Erythroblast (primary cell): ENCODE data around the gene CCDC73.

Experiments
- GATA1 ChIP-seq: IDR thresholded peaks from 2 replicates; pipeline ENCODE4 v1.6.1; 2011; ENCODE audit warnings: low read depth, mild to moderate bottlenecking, control low read depth, low read length, moderate library complexity
- POLR2A ChIP-seq: IDR thresholded peaks from 2 replicates; pipeline ENCODE4 v1.6.1; 2011; ENCODE audit warnings: mild to moderate bottlenecking, low read length

DNA sequence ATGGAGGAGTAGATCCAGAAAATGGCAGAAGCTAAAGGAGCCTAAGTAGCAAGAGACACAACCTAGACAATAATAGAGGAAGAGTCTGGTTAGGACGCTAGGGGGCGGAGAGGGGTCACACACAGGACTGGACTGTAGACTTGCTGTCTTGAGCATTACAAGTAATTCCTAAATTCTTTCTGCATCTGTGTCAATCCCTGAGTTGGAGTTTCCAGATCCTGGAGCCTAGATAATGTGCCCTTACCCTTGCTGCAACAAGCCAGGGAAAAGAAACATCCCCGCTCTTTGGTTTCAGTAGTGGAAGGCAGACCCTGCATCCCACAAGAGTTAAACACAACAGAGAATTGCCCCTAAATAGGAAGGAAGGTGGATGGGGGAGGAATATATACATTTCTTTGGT, 14.9 kb upstream of the CCDC73 start:
- TF ChIP-seq POLR2A (no peak), GATA1 (no peak)
